GM12872 (cell line): Measurements from ENCODE around the gene GNG7.

Experiments used
- CTCF ChIP-seq: IDR thresholded peaks from 3 replicates; pipeline ENCODE4 v1.5.1; 2011; ENCODE audit warnings: low read depth, mild to moderate bottlenecking, low read length, moderate library complexity; ENCODE audit not compliant: insufficient read depth

The GNG7 gene

GRCh38 chr19:2477141-2477710 lies 225.3 kb downstream of the GNG7 start:
- TF ChIP-seq CTCF = no peak

- no peak for TF ChIP-seq CTCF
These were observed 225.9 kb downstream of the GNG7 start for GRCh38 chr19:2476451-2477140.

GRCh38 chr19:2475702-2476450 lies 226.6 kb downstream of the GNG7 start, which contains the start of gene GADD45B:
Gene GADD45B (plus strand): TSS chr19:2476127. CDS start chr19:2476359, 232 bp downstream.
- no peak for TF ChIP-seq CTCF

- no peak for TF ChIP-seq CTCF
These were observed 227.3 kb downstream of the GNG7 start for GRCh38 chr19:2475018-2475701.

- TF ChIP-seq CTCF = peak; percentile 77
These were observed 228.1 kb downstream of the GNG7 start for GRCh38 chr19:2474232-2475017.

GRCh38 chr19:2469102-2469914 lies 233.2 kb downstream of the GNG7 start:
- no peak for TF ChIP-seq CTCF
